Cardiac muscle cell (in vitro differentiated cells and primary cell): ENCODE measurements around the gene MUL1. TPM values are rescaled to one million over a fixed set of nuclear protein-coding genes. Genes with fewer than 3 reads are reported as not detected.

ENCODE experiments used
- DNase-seq, 2 donors: peaks; one replicate each; pipeline versions ENCODE4 v3.0.0 to v3.0.0-alpha.2; 2010 to 2017; ENCODE audit warnings: low read depth in 1 of 2, low spot score in 1 of 2
- H3K27ac ChIP-seq: fragments of 200-600 bp; sonication (generic); 2 replicates; pipeline ENCODE4 v1.5.1; 2016
- H3K27me3 ChIP-seq: fragments of 200-600 bp; sonication (generic); 2 replicates; pipeline ENCODE4 v1.6.0; 2016; ENCODE audit warnings: control low read depth
- H3K36me3 ChIP-seq: fragments of 200-600 bp; sonication (generic); 2 replicates; pipeline ENCODE4 v1.5.1; 2016; ENCODE audit warnings: control low read depth
- H3K4me1 ChIP-seq: fragments of 200-600 bp; sonication (generic); 2 replicates; pipeline ENCODE4 v1.8.1; 2017; ENCODE audit warnings: low read depth, mild to moderate bottlenecking, mixed run types
- H3K4me3 ChIP-seq: fragments of 200-600 bp; sonication (generic); 2 replicates; pipeline ENCODE4 v1.5.1; 2016; ENCODE audit warnings: mild to moderate bottlenecking
- H3K9me3 ChIP-seq: fragments of 200-600 bp; sonication (generic); 2 replicates; pipeline ENCODE4 v1.5.1; 2017; ENCODE audit warnings: low read depth, mild to moderate bottlenecking, control low read depth
- polyA plus RNA-seq: library from polyadenylated mRNA; unstranded; fragments of >200 nt; fragmentation: Nextera tagmentation; extraction: Ambion mirVana; gene quantifications from 2 replicates; pipeline ENCODE4 v1.2.1, GENCODE V29; 2016
- total RNA-seq: library from RNA; depleted of rRNA; stranded (reverse); fragments of >200 nt; gene quantifications from 2 replicates; pipeline ENCODE4 v1.2.3, GENCODE V29; 2016
- TF ChIP-seq, protein P1 (sequence below): IDR thresholded peaks from 2 replicates; pipeline ENCODE4 v1.5.1; 2012; ENCODE audit warnings: low read depth, mild to moderate bottlenecking, low read length

MUL1 gene
- total and polyA plus RNA-seq, 2 experiments from 2014 or later, result 38.1 to 45.7 TPM

DNA sequence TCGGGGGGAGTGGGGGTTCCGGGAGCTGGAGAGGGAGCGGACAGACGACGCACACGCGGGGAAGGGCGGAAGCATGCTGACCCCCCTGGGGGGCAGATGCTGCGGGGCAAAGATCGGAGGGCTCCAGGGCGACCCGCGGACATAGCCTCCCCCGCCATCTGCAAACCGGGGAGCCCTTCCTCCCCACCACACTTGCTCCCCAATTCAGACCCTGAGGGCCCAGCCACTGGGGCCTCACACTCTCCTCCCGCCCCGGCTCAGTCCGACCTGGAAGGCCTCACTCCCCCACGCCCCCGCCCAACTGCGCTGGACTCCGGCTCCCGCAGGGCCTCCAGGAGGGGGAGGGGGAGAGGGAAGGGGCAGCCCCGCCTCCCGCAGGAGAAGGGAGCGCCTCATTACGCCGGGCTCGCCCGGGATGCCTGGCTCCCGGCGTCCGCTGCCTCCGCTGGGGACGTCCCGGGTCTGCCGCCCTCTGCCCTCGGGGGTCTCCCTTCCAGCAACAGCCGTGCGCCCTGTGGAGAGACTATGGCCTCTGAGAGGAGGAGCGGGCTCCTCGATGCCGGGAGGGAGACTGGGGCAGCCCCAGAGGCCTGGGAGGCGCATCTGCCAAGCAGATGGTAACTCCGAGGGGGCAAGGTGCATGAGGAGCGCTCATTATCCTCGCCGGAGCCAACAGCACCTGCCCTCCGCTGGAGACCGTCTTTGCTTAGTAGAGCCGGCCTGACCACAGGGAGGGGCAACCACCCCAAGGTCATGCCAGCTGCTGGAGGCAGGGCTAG is 21.3 kb downstream of the MUL1 start:
- TF ChIP-seq, protein P1, sequence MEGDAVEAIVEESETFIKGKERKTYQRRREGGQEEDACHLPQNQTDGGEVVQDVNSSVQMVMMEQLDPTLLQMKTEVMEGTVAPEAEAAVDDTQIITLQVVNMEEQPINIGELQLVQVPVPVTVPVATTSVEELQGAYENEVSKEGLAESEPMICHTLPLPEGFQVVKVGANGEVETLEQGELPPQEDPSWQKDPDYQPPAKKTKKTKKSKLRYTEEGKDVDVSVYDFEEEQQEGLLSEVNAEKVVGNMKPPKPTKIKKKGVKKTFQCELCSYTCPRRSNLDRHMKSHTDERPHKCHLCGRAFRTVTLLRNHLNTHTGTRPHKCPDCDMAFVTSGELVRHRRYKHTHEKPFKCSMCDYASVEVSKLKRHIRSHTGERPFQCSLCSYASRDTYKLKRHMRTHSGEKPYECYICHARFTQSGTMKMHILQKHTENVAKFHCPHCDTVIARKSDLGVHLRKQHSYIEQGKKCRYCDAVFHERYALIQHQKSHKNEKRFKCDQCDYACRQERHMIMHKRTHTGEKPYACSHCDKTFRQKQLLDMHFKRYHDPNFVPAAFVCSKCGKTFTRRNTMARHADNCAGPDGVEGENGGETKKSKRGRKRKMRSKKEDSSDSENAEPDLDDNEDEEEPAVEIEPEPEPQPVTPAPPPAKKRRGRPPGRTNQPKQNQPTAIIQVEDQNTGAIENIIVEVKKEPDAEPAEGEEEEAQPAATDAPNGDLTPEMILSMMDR, result no peak
- H3K27ac ChIP-seq, result no peak overlapping the region

DNA sequence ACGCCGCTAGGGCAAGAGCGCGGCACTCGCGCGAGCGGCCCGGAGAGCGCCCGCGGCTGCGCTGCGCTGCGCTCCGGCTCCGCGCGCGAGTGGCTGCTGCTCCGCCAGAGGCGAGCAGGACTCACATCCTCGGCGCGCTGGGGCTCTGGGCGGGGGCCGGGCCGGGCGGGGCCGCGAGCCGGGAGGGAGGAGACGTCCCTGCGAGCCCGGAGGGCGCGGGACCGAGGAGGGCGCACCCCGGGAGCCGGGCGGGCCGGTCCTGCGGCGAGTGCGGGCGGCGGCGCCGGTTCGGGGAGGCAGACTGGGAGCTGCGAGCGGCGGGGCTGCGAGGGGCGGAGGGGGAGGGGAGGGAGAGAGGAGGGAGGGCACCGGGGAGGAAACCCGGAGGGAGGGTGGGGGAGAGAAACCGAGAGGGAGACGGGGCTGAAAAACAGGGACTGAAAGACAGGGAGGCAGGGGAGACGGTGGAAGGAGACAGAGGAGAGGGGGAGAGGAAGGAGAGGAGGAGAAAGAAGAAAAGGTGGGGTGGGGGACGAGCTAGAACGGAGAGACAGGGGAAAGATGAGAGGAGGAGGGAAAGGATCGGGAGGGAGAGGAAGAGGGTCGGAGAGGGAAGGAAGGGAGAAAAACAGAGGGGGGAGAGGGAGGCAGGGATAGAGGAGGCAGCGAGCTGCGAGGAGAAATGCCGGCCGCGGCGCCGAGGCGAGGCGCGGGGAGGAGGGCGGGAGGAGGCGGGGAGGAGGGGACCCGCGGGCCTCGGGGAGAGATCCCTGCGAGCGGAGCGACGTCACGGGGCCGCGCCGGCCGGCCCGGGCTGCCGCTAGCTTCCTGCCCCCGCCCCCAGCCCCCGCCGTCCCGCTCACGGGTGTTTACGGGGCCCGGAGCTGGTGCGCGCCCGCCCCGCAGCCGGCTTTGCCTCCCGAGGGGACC is 22.2 kb downstream of the MUL1 start, which contains the start of gene CAMK2N1:
Gene CAMK2N1, minus strand, starts transcription at position 684 of the 930 bp plus-strand sequence. CDS start 831 bp downstream, outside the sequence.
- Histone ChIP-seq H3K36me3 (no peaks in the 10 kb centered on the region), H3K27ac (no peak within 1 kb of the TSS), H3K9me3 (no peaks in the 10 kb centered on the region), H3K27me3 (peaks cover 99% of the 10 kb centered on the region), H3K4me3 (peak within 1 kb of the TSS; percentile 75), H3K4me1 (no peaks in the 10 kb centered on the region)
- TF ChIP-seq, protein P1, result no peak
- peak; percentile 65 to 78 for DNase-seq

More for the DNA sequence above, 21.3 kb downstream of the MUL1 start:
- Histone ChIP-seq H3K4me1 (no peaks in the 10 kb centered on the region), H3K4me3 (peak overlapping the region; percentile 75), H3K9me3 (no peaks in the 10 kb centered on the region), H3K36me3 (no peaks in the 10 kb centered on the region), H3K27me3 (peaks cover 99% of the 10 kb centered on the region)
- DNase-seq, result peak; percentile 76 to 80

DNA sequence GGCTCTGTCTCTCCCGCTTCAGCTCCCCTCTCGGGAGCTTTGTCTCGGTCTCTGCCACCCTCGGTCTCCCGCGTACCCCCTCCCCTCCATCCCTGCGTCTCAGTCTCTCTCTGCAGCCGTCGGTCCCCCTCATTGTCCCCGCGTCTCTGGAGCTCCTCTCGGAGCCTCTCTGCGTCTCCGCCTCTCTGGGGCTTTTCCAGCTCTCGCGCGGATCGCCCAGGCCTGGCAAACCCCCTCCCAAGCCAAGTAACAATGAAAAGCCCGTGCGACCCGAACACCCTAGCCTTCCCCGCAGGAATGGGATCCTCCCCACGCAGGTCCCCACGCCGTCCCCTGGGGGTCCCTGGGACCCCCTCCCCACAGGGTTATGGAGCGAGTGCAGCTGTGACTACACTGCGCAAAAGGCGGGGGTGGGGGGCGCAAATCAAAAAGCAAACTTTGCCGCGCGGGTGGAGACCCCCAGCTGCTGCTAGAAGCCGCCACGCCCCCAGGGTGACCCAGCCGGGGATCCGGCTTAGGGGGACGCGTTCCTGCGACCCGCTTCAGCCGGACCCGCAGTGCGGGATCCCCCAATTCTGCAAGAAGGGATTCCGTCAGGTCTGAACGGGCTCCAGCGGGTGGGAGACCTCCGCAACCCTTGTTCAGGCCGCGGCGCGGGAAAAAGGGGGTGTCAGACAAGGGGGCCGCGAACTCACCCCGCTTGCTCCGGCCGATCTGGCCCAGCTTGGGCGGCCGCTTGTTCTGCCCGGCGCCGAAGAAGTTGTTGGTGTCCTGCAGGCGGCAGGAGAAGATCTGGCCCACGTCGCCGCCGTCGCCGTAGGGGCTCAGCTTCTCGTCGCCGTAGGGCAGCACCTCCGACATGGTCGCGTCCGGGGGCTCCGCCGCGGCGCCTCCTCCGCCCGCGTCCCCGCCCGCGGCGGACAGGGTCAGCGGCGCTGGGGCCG is 23.2 kb downstream of the MUL1 start:
- Histone ChIP-seq H3K27me3 (peaks cover 98% of the 10 kb centered on the region), H3K9me3 (no peaks in the 10 kb centered on the region), H3K4me1 (no peaks in the 10 kb centered on the region), H3K27ac (no peak overlapping the region), H3K4me3 (peak overlapping the region; percentile 75), H3K36me3 (no peaks in the 10 kb centered on the region)
- peak in 1 of 2 donors; percentile 17 for DNase-seq
- TF ChIP-seq, protein P1, result no peak

DNA sequence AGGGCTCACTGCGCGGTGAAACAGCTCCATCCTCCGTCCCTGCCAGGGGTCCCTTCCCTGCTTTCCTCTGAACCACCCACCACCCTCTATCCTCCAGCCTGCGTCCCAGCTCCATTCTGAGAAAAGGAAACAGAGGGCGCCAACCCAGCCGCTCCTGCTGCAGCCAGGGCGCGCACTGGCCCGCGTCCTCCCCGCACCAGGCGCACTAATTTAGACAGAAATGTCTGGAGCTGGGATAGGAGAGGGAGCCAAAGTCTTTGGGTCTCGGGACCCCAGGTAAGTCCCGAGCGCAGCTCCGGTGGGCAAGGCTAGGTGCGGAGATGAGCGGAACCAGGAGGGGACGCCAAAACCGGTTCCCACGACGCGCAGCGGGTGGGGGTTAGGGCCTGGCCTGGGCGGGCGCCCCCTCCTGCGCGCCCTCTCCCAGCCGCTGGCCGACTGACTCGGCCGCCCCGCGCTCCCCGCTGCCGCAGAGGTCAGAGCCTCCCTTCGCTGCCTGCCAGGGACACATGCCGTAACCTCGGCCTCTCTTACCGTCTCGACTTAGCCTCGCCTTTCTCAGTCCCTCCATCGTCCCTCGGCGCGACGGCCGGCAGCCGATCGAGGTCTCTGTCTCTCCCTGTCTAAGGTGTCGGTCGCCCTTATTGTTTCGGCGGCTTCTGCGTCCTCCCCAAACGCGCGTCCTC is 24.0 kb downstream of the MUL1 start:
- TF ChIP-seq, protein P1, result peak; percentile 24
- Histone ChIP-seq H3K4me1 (no peaks in the 10 kb centered on the region), H3K36me3 (no peaks in the 10 kb centered on the region), H3K27me3 (peaks cover 98% of the 10 kb centered on the region), H3K27ac (no peak overlapping the region), H3K4me3 (peak overlapping the region; percentile 75), H3K9me3 (no peaks in the 10 kb centered on the region)
- peak; percentile 37 to 39 for DNase-seq
